Measurements from ENCODE around the gene NRCAM.

Gene NRCAM

GRCh38 chr7:108421720-108422331 lies 34.4 kb downstream of the NRCAM start:
- H3K27me3 ChIP-seq (ENCODE audit: insufficient read depth, low read depth, severe bottlenecking) = no peaks in the 10 kb centered on the region
- H3K27ac ChIP-seq = no peak overlapping the region
- DNase-seq = no peak
- TF ChIP-seq CTCF (IDR thresholded peaks at IDR 0.05; ENCODE audit: low read depth, low read length) = no peak
- no peaks in the 10 kb centered on the region for H3K9me3 ChIP-seq (ENCODE audit: severe bottlenecking)
- no peaks in the 10 kb centered on the region for H3K36me3 ChIP-seq
- H3K4me3 ChIP-seq (ENCODE audit: low read depth, low read length) = no peak overlapping the region

DNA sequence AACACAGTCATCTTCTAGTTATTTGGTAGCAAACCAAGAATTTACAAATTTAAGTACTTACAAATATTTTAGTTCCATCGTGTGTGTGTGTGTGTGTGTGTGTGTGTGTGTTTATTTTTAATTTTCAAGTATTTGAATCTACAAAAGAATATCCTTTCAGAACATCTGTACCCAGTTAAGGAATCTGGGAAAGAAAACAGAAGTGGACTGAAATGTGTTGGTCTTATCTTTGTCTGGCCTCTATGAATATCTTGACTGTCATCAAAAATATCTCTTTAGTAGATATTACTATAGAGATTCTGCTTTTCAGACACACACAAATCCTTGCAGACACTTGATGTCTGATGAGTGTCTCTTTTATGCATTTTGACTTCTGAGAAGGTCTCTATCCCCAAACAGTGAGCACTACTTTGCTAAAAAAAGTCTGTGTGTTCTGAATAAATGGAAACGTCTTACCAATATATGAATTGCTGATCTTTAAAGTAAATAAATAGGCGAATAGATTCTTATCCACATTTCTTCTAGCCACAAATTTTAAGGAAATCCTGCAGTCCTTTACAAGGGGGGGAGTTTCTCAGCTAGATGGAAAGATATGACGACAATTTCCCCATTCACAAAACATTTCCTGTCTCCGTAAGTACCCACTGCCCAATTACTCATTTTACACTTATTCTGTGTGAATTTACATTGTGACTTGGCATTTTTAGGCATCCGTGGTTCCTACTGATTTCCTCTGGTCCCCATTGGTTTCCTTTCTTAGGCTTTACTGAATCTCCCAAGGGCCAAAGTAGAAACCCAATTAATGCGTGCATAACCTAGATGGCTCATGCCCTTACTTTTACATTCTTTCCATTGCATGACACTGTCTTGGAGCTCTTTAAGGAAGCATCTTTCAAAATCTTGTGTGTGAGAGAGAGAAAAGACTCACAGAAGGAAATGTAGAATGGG lies 36.0 kb downstream of the NRCAM start:
- Histone ChIP-seq H3K27ac (no peak overlapping the region), H3K9me3 (ENCODE audit: severe bottlenecking) (no peaks in the 10 kb centered on the region), H3K27me3 (ENCODE audit: insufficient read depth, low read depth, severe bottlenecking) (no peaks in the 10 kb centered on the region), H3K36me3 (no peaks in the 10 kb centered on the region), H3K4me3 (ENCODE audit: low read depth, low read length) (no peak overlapping the region)
- DNase-seq = no peak
- TF ChIP-seq CTCF (IDR thresholded peaks at IDR 0.05; ENCODE audit: low read depth, low read length) = no peak

- TF ChIP-seq CTCF (IDR thresholded peaks at IDR 0.05; ENCODE audit: low read depth, low read length) = no peak
- H3K4me3 ChIP-seq (ENCODE audit: low read depth, low read length) = no peak overlapping the region
- H3K36me3 ChIP-seq = no peaks in the 10 kb centered on the region
- no peak overlapping the region for H3K27ac ChIP-seq
- no peak for DNase-seq
- no peaks in the 10 kb centered on the region for H3K27me3 ChIP-seq (ENCODE audit: insufficient read depth, low read depth, severe bottlenecking)
- no peaks in the 10 kb centered on the region for H3K9me3 ChIP-seq (ENCODE audit: severe bottlenecking)
Measured at GRCh38 chr7:108418946-108419345, 37.3 kb downstream of the NRCAM start.

DNA sequence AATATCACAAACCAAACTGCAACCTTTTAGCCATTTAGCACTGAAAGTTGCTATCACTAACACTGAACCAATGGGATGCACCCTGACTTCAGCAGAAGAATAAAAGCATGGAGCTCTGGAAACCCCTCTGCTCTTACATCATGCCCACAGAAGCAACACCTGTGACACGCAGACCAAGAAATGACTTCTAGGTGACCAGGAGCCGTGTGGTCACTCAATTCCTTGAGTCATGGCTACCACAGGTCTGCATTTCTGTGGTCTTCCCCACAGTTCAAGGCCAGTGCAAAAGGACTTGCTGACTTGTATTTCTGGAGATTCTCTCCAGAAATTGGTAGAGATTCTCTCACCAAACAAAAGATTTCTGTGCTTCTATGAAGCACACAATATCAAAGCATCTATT lies 38.3 kb downstream of the NRCAM start:
- H3K4me3 ChIP-seq (ENCODE audit: low read depth, low read length) = no peak overlapping the region
- DNase-seq = no peak
- no peaks in the 10 kb centered on the region for H3K36me3 ChIP-seq
- no peak overlapping the region for H3K27ac ChIP-seq
- H3K9me3 ChIP-seq (ENCODE audit: severe bottlenecking) = no peaks in the 10 kb centered on the region
- no peaks in the 10 kb centered on the region for H3K27me3 ChIP-seq (ENCODE audit: insufficient read depth, low read depth, severe bottlenecking)
- TF ChIP-seq CTCF (IDR thresholded peaks at IDR 0.05; ENCODE audit: low read depth, low read length) = no peak

DNA sequence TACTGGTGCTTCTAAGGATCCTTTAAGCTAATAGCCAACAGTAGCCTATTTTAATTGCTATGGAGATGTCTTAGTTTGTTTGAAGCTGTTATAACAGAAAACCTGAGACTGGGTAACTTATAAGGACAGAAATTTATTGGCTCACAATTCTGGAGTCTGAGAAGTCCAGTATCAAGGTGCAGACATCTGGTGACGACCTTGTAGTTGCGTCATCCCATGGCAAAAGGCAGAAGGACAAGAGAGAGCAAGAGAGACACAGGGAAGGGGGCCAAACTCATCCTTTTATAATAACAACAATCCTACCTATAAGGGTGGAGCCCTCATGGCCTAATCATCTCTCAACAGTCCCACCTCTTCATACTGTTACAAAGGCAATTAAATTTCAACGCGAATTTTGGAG lies 39.1 kb downstream of the NRCAM start:
- no peak overlapping the region for H3K27ac ChIP-seq
- H3K36me3 ChIP-seq = no peaks in the 10 kb centered on the region
- TF ChIP-seq CTCF (IDR thresholded peaks at IDR 0.05; ENCODE audit: low read depth, low read length) = no peak
- DNase-seq = no peak
- H3K27me3 ChIP-seq (ENCODE audit: insufficient read depth, low read depth, severe bottlenecking) = no peaks in the 10 kb centered on the region
- no peaks in the 10 kb centered on the region for H3K9me3 ChIP-seq (ENCODE audit: severe bottlenecking)
- H3K4me3 ChIP-seq (ENCODE audit: low read depth, low read length) = no peak overlapping the region

Data from WERI-Rb-1 (cell line).